PFSK-1 (cell line): ENCODE measurements around the gene SCN8A.

ENCODE experiments used
- POLR2AphosphoS5 ChIP-seq: IDR thresholded peaks from 2 replicates; pipeline ENCODE4 v1.6.1; 2012; ENCODE audit warnings: low read depth, mild to moderate bottlenecking, control low read depth, low read length, moderate library complexity
- SIN3A ChIP-seq: IDR thresholded peaks from 2 replicates; pipeline ENCODE4 v1.6.1; 2012; ENCODE audit warnings: mild to moderate bottlenecking, low read length, moderate library complexity, borderline replicate concordance; ENCODE audit not compliant: insufficient read depth
- TAF1 ChIP-seq: IDR thresholded peaks from 2 replicates; pipeline ENCODE4 v1.6.1; 2012; ENCODE audit warnings: low read length, control low read depth, borderline replicate concordance; ENCODE audit not compliant: insufficient read depth
- TF ChIP-seq, protein P1 (sequence below), 2 experiments: IDR thresholded peaks; 2 replicates each; pipeline versions ENCODE4 v1.6.1 to v1.8.0; 2011 to 2012; ENCODE audit warnings: low read depth in 2 of 2, low read length in 2 of 2, control low read depth in 1 of 2, inconsistent platforms in 1 of 2, mild to moderate bottlenecking in 1 of 2, moderate library complexity in 1 of 2; ENCODE audit not compliant: insufficient read depth in 1 of 2

DNA sequence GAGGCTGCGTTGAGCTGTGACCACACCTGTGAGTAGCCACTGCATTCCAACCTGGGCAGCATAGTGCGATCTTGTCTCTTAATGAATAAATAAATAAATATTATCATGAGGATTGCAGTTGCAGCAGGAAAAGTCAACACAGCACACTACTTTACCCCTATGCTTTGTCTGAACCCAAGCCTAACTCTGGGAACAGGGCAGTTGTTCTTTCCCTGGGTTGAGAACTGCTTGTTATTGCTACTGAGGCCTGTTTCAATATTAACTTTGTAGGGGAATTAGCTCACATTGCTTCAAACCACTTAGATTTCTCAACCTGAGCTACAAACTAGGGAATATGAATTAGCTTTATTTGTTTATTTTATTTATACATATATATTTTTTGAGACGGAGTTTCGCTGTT lies 102.5 kb downstream of the SCN8A start:
- TF ChIP-seq SIN3A (no peak), POLR2AphosphoS5 (no peak), TAF1 (no peak)
- TF ChIP-seq, protein P1, sequence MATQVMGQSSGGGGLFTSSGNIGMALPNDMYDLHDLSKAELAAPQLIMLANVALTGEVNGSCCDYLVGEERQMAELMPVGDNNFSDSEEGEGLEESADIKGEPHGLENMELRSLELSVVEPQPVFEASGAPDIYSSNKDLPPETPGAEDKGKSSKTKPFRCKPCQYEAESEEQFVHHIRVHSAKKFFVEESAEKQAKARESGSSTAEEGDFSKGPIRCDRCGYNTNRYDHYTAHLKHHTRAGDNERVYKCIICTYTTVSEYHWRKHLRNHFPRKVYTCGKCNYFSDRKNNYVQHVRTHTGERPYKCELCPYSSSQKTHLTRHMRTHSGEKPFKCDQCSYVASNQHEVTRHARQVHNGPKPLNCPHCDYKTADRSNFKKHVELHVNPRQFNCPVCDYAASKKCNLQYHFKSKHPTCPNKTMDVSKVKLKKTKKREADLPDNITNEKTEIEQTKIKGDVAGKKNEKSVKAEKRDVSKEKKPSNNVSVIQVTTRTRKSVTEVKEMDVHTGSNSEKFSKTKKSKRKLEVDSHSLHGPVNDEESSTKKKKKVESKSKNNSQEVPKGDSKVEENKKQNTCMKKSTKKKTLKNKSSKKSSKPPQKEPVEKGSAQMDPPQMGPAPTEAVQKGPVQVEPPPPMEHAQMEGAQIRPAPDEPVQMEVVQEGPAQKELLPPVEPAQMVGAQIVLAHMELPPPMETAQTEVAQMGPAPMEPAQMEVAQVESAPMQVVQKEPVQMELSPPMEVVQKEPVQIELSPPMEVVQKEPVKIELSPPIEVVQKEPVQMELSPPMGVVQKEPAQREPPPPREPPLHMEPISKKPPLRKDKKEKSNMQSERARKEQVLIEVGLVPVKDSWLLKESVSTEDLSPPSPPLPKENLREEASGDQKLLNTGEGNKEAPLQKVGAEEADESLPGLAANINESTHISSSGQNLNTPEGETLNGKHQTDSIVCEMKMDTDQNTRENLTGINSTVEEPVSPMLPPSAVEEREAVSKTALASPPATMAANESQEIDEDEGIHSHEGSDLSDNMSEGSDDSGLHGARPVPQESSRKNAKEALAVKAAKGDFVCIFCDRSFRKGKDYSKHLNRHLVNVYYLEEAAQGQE (IDR thresholded peaks at IDR 0.05; ENCODE audit: insufficient read depth in 1 of 2, low read depth in 2 of 2, low read length in 2 of 2) = no peak
